Adrenal gland (tissue), 12 donors: ENCODE data around the gene LEUTX. TPM values are rescaled to one million over a fixed set of nuclear protein-coding genes. Genes with fewer than 3 reads are reported as not detected.

ENCODE experiments used
- DNase-seq, 7 donors: peaks; one replicate each; pipeline ENCODE4 v3.0.0-alpha.2; 2019 to 2020
- H3K27ac ChIP-seq, 5 donors: fragments of 200-600 bp; sonication (generic) in 4 of 5; 1 replicate in 3 of 5; 2 replicates in 2 of 5; pipeline versions ENCODE4 v1.5.1 to v1.8.0; 2016 to 2020; ENCODE audit warnings: mild to moderate bottlenecking in 1 of 5
- H3K27me3 ChIP-seq: fragments of 200-600 bp; 2 replicates; pipeline ENCODE4 v1.8.0; 2021
- H3K36me3 ChIP-seq, 2 donors: fragments of 200-600 bp; replicated peaks in 1 of 2; 1 replicate in 1 of 2; 2 replicates in 1 of 2; pipeline versions ENCODE4 v1.5.1 to v1.8.0; 2018 to 2022
- H3K4me1 ChIP-seq, 2 donors: fragments of 200-600 bp; replicated peaks in 1 of 2; 1 replicate in 1 of 2; 2 replicates in 1 of 2; pipeline versions ENCODE4 v1.5.1 to v1.8.0; 2018 to 2021
- H3K4me3 ChIP-seq, 4 donors: fragments of 200-600 bp; sonication (generic) in 3 of 4; one replicate each; pipeline ENCODE4 v1.5.1; 2016 to 2018
- H3K9me3 ChIP-seq, 3 donors: fragments of 200-600 bp; sonication (generic) in 1 of 3; replicated peaks in 1 of 3; 1 replicate in 2 of 3; 2 replicates in 1 of 3; pipeline versions ENCODE4 v1.5.1 to v1.8.0; 2016 to 2021
- CTCF ChIP-seq, 6 experiments: fragments of 450-650 bp in 4 of 6; fragments of 200-600 bp in 2 of 6; sonication (generic) in 1 of 6; IDR thresholded peaks; 1 replicate in 5 of 6; 2 replicates in 1 of 6; pipeline versions ENCODE4 v1.5.1 to v1.8.0; 2016 to 2021; ENCODE audit warnings: antibody characterized with exemption in 6 of 6, mild to moderate bottlenecking in 2 of 6, moderate library complexity in 1 of 6
- POLR2A ChIP-seq, 2 donors: fragments of 450-650 bp; IDR thresholded peaks; one replicate each; pipeline ENCODE4 v1.6.1; 2017; ENCODE audit warnings: antibody characterized with exemption in 2 of 2, mild to moderate bottlenecking in 2 of 2, moderate library complexity in 1 of 2
- WGBS, 4 donors: extraction: QIAGEN DNeasy Blood & Tissue Kit in 2 of 4; methylation state at CpG; one replicate each; pipeline versions ENCODE4 v1.1.5 to v1.1.7; 2013 to 2017; 5-methylcytosine and 5-hydroxymethylcytosine counted together
- intact Hi-C, 2 donors: fragments of 100-400 bp; cut with DNase I; formaldehyde crosslinking; loops; one replicate each; pipeline versions ENCODE4 v1.14.1 to v1.15.0; 2022 to 2023
- polyA plus RNA-seq, 3 donors: library from polyadenylated mRNA; stranded (reverse); fragments of 200-250 nt in 2 of 3; fragments of 350-450 nt in 1 of 3; fragmentation: Illumina TruSeq in 1 of 3; extraction: RNeasy Lipid Tissue Mini Kit (QIAGEN cat#74804) in 1 of 3; gene quantifications; one replicate each; pipeline ENCODE4 v1.2.3, GENCODE V29; 2013 to 2014
- total RNA-seq, 9 donors: library from RNA; depleted of rRNA in 4 of 9; stranded (reverse); fragments of >200 nt in 4 of 9; fragments of 120-200 nt in 1 of 9; fragmentation: NEBNext Ultra II Directional in 1 of 9; extraction: Animal tissue kit (Norgen Biotek cat#: 25700) in 1 of 9; gene quantifications; one replicate each; pipeline versions ENCODE4 v1.1.0 to v1.2.4, GENCODE V29; 2013 to 2023
- donor health status: healthy with polysubstance abuse.
- donor health status: Bipolar disorder and iron deficiency.
- donor health status: DM: yes; HTN: yes; CAD: no.
- donor health status: DM: no; HTN: no; CAD: no.
- donor health status: DM: no; HTN: no; CAD: no.
- donor health status: DM: yes; HTN: yes; CAD: no.

The LEUTX gene
- total and polyA plus RNA-seq, 12 donors, result not detected

DNA sequence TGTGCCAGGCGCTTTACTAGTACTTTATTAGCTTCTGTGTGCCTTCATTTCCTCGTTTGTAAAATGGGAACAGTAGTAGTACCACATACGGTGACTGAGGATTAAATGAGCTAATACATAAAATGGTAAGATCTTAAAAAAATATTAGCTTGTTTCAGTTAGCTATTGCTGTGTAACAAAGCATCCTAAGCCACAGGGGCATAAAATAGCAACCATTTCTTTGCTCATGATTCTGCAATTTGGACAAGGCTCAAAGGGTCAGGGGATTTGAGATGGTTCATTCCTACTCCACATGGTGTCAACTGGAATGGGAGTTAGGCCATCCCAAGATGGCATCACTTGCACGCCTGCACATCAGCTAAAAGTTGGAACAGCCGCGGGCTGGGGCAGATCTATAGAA is 42.0 kb downstream of the LEUTX start:
- 94 to 97% (median 95%) methylated on average over 6 of the region's 6 CpGs for WGBS, 4 donors

DNA sequence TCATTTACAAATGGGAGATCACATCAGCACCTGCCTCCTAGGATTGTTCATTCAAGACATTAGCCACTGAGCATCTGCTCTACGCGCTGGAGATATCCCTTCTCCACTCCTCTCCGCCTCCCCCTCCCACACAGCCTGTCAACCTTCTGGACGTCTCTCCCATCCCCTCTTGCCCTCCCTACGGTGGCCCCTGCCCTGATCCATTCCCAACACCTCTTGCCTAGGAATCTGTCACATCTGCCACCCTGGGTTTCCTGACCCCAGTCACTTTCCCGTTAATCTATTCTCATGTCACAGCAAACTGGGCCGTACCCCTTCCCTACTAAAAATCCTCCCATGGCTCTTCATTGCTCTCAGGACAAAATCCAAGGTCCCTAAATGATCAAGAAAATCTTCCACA is 45.0 kb downstream of the LEUTX start:
- Histone ChIP-seq H3K27ac (peak overlapping the region in 1 of 5 donors; percentile 25), H3K4me3 (peak overlapping the region in 3 of 4 donors; percentile 47 to 80 (median 62)), H3K4me1 (peaks cover 3 to 6% of the 10 kb centered on the region in 2 donors), H3K9me3 (no peaks in the 10 kb centered on the region), H3K27me3 (no peaks in the 10 kb centered on the region), H3K36me3 (peaks cover 0 to 35% of the 10 kb centered on the region in 2 donors)
- DNase-seq, result peak in 1 of 7 donors; percentile 39
- intact Hi-C loops, result no loop called here
- TF ChIP-seq CTCF (IDR thresholded peaks at IDR 0.05) (no peak), POLR2A (IDR thresholded peaks at IDR 0.05) (no peak)
- WGBS, 4 donors, result 14 to 24% (median 16%) methylated on average over 7 of the region's 7 CpGs

More for the DNA sequence above, 42.0 kb downstream of the LEUTX start:
- Histone ChIP-seq H3K36me3 (peaks cover 0 to 5% of the 10 kb centered on the region in 2 donors), H3K27ac (no peak overlapping the region), H3K27me3 (no peaks in the 10 kb centered on the region), H3K9me3 (no peaks in the 10 kb centered on the region), H3K4me3 (no peak overlapping the region), H3K4me1 (peaks cover 3 to 6% of the 10 kb centered on the region in 2 donors)
- intact Hi-C loops, result no loop called here
- no peak for DNase-seq
- TF ChIP-seq CTCF (IDR thresholded peaks at IDR 0.05) (no peak), POLR2A (IDR thresholded peaks at IDR 0.05) (no peak)

DNA sequence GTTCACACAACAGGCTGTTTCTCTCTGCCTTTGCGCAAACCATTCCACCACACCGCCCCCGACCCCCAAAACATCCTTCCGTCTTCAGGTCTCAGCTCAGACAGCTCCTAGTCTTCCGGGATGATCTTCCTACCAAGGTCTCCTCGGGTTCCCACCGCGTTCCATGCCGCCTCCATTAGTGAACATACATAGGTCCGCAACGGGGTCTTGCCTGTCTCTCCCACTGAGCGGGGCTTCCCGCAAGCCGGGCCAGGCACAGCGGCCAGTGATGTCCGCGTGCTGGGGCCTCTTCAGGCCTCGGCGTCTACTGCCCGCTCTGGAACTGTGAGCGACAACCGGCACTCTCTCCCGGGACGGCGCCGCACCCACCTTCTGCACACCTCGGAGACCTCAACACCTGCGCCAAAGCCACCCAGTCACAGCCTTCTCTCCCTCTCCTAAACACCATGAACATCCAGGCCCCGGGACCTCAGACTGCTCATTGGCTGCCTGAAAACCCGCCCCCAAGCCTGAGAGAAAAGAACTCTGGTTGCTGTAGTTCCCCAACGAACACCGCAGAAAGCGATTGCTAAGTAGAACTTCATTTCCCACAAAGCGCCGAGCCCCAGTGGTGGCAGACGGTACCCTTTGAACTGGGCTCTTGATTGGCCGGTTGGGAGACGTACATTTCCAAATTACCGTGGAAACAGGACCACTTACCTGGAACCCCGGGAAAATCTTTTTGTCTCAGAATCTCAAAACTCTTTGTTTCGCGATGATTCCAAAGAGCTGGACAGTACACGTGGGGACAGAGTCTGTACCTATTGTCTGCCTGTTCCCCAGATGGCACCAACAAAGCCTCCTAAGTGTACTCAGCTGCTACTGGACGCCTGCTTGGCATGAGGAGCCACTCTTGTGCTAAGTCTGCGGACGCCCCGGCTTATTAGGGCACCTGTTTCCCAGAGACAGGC is 45.8 kb downstream of the LEUTX start:
- intact Hi-C loops, result no loop called here
- TF ChIP-seq POLR2A (IDR thresholded peaks at IDR 0.05), result peak; percentile 48 to 81
- TF ChIP-seq CTCF (IDR thresholded peaks at IDR 0.05), result peak in 2 of 6 experiments; percentile 13 to 29
- Histone ChIP-seq H3K27ac (peak overlapping the region in 4 of 5 donors; percentile 25 to 69 (median 56)), H3K4me3 (peak overlapping the region; percentile 47 to 80 (median 64)), H3K36me3 (peaks cover 0 to 42% of the 10 kb centered on the region in 2 donors), H3K4me1 (peaks cover 3 to 6% of the 10 kb centered on the region in 2 donors), H3K9me3 (no peaks in the 10 kb centered on the region), H3K27me3 (no peaks in the 10 kb centered on the region)
- WGBS, 4 donors, result 4 to 15% (median 4%) methylated on average over 24 to 47 of the region's 47 CpGs
- peak; percentile 88 to 97 (median 94) for DNase-seq

DNA sequence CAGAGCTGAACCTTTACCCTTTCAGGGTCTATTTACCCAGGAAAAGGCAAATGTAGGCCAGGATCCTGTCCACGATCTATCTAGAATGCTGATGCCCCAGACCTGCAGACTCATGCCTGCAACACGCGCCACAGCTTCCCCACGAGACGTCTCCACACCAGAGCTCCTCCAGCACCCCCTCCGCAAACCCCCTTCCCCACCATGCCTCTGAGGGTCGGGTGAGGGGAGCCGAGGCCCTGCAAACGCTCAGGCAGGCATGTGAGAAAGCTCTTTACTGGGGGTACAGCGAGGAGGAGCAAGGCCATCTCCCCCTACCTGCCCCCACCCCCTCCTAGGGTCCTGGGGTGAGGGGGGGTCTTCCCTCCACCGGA is 46.4 kb downstream of the LEUTX start:
- intact Hi-C loops, result no loop called here
- Histone ChIP-seq H3K27ac (peak overlapping the region in 2 of 5 donors; percentile 64 to 65), H3K36me3 (peaks cover 0 to 49% of the 10 kb centered on the region in 2 donors), H3K9me3 (no peaks in the 10 kb centered on the region), H3K4me1 (peaks cover 3 to 6% of the 10 kb centered on the region in 2 donors), H3K4me3 (no peak overlapping the region), H3K27me3 (no peaks in the 10 kb centered on the region)
- 67 to 79% (median 72%) methylated on average over 7 to 11 of the region's 11 CpGs for WGBS, 4 donors
- TF ChIP-seq POLR2A (IDR thresholded peaks at IDR 0.05) (no peak), CTCF (IDR thresholded peaks at IDR 0.05) (no peak)
- peak in 1 of 7 donors; percentile 50 for DNase-seq
